OCI-LY1 (cell line): Measurements from ENCODE around the gene GBF1.
A peak's percentile ranks its signal among the peaks of the same experiment; 100 is the strongest.

Experiments used
- H2AFZ ChIP-seq: fragments of 200-600 bp; sonication (generic), shearing (Covaris generic); 2 replicates; pipeline ENCODE4 v1.6.0; 2014; ENCODE audit warnings: antibody characterized with exemption, mild to moderate bottlenecking, low read length
- H3F3A ChIP-seq: fragments of 200-600 bp; sonication (generic), shearing (Covaris generic); 2 replicates; pipeline ENCODE4 v1.6.0; 2014; ENCODE audit warnings: mild to moderate bottlenecking, antibody characterized with exemption, low read length, moderate library complexity; ENCODE audit not compliant: insufficient read depth
- H3K27ac ChIP-seq: fragments of 200-600 bp; sonication (generic); 2 replicates; pipeline ENCODE4 v1.5.1; 2014; ENCODE audit warnings: low read length, mixed run types, mild to moderate bottlenecking, low read depth; ENCODE audit not compliant: poor library complexity, severe bottlenecking
- H3K27me3 ChIP-seq: fragments of 200-600 bp; sonication (generic); 2 replicates; pipeline ENCODE4 v1.6.0; 2014; ENCODE audit warnings: antibody characterized with exemption, mild to moderate bottlenecking, low read length, moderate library complexity; ENCODE audit not compliant: insufficient read depth
- H3K36me3 ChIP-seq: fragments of 200-600 bp; sonication (generic); 2 replicates; pipeline ENCODE4 v1.6.1; 2014; ENCODE audit warnings: mild to moderate bottlenecking, antibody characterized with exemption, low read length, moderate library complexity, mixed read lengths; ENCODE audit not compliant: insufficient read depth
- H3K4me1 ChIP-seq: fragments of 200-600 bp; sonication (generic); 2 replicates; pipeline ENCODE4 v1.5.1; 2014; ENCODE audit warnings: mild to moderate bottlenecking, low read length, moderate library complexity; ENCODE audit not compliant: insufficient read depth, severe bottlenecking
- H3K4me2 ChIP-seq: fragments of 200-600 bp; sonication (generic), shearing (Covaris generic); 2 replicates; pipeline ENCODE4 v1.6.1; 2014; ENCODE audit warnings: low read length
- H3K4me3 ChIP-seq: fragments of 200-600 bp; sonication (generic); 2 replicates; pipeline ENCODE4 v1.5.1; 2014; ENCODE audit warnings: low read length, low read depth, mild to moderate bottlenecking, mixed read lengths; ENCODE audit not compliant: poor library complexity, severe bottlenecking
- H3K79me2 ChIP-seq: fragments of 200-600 bp; shearing (Covaris generic); 2 replicates; pipeline ENCODE4 v1.6.1; 2016; ENCODE audit warnings: mixed run types, low read length, mixed read lengths; ENCODE audit not compliant: insufficient read depth
- H3K9ac ChIP-seq: fragments of 200-600 bp; sonication (generic), shearing (Covaris generic); 2 replicates; pipeline ENCODE4 v1.6.1; 2014; ENCODE audit warnings: mild to moderate bottlenecking, low read length, mixed read lengths
- H3K9me2 ChIP-seq: fragments of 200-600 bp; sonication (generic), shearing (Covaris generic); 2 replicates; pipeline ENCODE4 v1.6.1; 2014; ENCODE audit warnings: low read depth, mild to moderate bottlenecking, low read length, mixed read lengths
- H3K9me3 ChIP-seq: fragments of 200-600 bp; shearing (Covaris generic); 2 replicates; pipeline ENCODE4 v1.6.1; 2014; ENCODE audit warnings: low read length, mixed read lengths
- H4K20me1 ChIP-seq: fragments of 200-600 bp; sonication (generic), shearing (Covaris generic); 2 replicates; pipeline ENCODE4 v1.6.0; 2016; ENCODE audit warnings: mild to moderate bottlenecking, low read length; ENCODE audit not compliant: insufficient read depth
- CTCF ChIP-seq: fragments of 200-600 bp; sonication (generic), shearing (Covaris generic); IDR thresholded peaks from 2 replicates; pipeline ENCODE4 v1.5.1; 2017; ENCODE audit warnings: mild to moderate bottlenecking, antibody characterized with exemption, low read length, moderate library complexity, mixed read lengths
- EZH2 ChIP-seq: fragments of 200-600 bp; sonication (generic), shearing (Covaris generic); IDR thresholded peaks from 2 replicates; pipeline ENCODE4 v1.8.0; 2017; ENCODE audit warnings: borderline replicate concordance, mixed run types, mild to moderate bottlenecking, antibody characterized with exemption, low read length, moderate library complexity, mixed read lengths

Gene GBF1

GRCh38 chr10:102230861-102231356 is 14.4 kb upstream of the GBF1 start:
- Histone ChIP-seq H2AFZ (no peak overlapping the region), H3K27ac (no peak overlapping the region), H3K9ac (peak overlapping the region; percentile 47; the same call in 1 of the 2 replicates), H3K4me3 (peak overlapping the region; percentile 60), H3K9me3 (no peaks in the 10 kb centered on the region), H3K36me3 (no peaks in the 10 kb centered on the region), H3K9me2 (no peaks in the 10 kb centered on the region), H4K20me1 (no peaks in the 10 kb centered on the region), H3F3A (no peaks in the 10 kb centered on the region), H3K4me2 (peak overlapping the region; percentile 76), H3K4me1 (peaks cover 12% of the 10 kb centered on the region), H3K27me3 (no peaks in the 10 kb centered on the region), H3K79me2 (no peaks in the 10 kb centered on the region)
- TF ChIP-seq EZH2 (no peak), CTCF (peak; percentile 33; the same call in 1 of the 2 replicates)

GRCh38 chr10:102231357-102232318 is 13.7 kb upstream of the GBF1 start:
- peak overlapping the region; percentile 47; the same call in 1 of the 2 replicates for H3K9ac ChIP-seq
- no peaks in the 10 kb centered on the region for H3F3A ChIP-seq
- peak overlapping the region; percentile 76 for H3K4me2 ChIP-seq
- H3K4me3 ChIP-seq: peak overlapping the region; percentile 60
- no peaks in the 10 kb centered on the region for H3K79me2 ChIP-seq
- no peaks in the 10 kb centered on the region for H3K9me2 ChIP-seq
- H4K20me1 ChIP-seq: no peaks in the 10 kb centered on the region
- TF ChIP-seq EZH2 (no peak), CTCF (peak; percentile 67)
- H3K4me1 ChIP-seq: peaks cover 7% of the 10 kb centered on the region
- no peaks in the 10 kb centered on the region for H3K27me3 ChIP-seq
- H3K36me3 ChIP-seq: no peaks in the 10 kb centered on the region
- no peak overlapping the region for H3K27ac ChIP-seq
- no peak overlapping the region for H2AFZ ChIP-seq
- H3K9me3 ChIP-seq: no peaks in the 10 kb centered on the region

- H3K36me3 ChIP-seq: no peaks in the 10 kb centered on the region
- H3K27me3 ChIP-seq: no peaks in the 10 kb centered on the region
- H3K4me3 ChIP-seq: no peak overlapping the region
These were observed 11.3 kb upstream of the GBF1 start for GRCh38 chr10:102233997-102234396.

More at GRCh38 chr10:102233997-102234396, 11.3 kb upstream of the GBF1 start:
- Histone ChIP-seq H3F3A (no peaks in the 10 kb centered on the region), H3K79me2 (no peaks in the 10 kb centered on the region), H3K4me1 (peaks cover 7% of the 10 kb centered on the region), H3K9me2 (no peaks in the 10 kb centered on the region), H3K27ac (no peak overlapping the region), H4K20me1 (no peaks in the 10 kb centered on the region), H3K9ac (no peak overlapping the region), H3K9me3 (no peaks in the 10 kb centered on the region), H3K4me2 (no peak overlapping the region), H2AFZ (no peak overlapping the region)
- TF ChIP-seq EZH2 (no peak), CTCF (no peak)
